Measurements from ENCODE around the gene PTGIS.

DNA sequence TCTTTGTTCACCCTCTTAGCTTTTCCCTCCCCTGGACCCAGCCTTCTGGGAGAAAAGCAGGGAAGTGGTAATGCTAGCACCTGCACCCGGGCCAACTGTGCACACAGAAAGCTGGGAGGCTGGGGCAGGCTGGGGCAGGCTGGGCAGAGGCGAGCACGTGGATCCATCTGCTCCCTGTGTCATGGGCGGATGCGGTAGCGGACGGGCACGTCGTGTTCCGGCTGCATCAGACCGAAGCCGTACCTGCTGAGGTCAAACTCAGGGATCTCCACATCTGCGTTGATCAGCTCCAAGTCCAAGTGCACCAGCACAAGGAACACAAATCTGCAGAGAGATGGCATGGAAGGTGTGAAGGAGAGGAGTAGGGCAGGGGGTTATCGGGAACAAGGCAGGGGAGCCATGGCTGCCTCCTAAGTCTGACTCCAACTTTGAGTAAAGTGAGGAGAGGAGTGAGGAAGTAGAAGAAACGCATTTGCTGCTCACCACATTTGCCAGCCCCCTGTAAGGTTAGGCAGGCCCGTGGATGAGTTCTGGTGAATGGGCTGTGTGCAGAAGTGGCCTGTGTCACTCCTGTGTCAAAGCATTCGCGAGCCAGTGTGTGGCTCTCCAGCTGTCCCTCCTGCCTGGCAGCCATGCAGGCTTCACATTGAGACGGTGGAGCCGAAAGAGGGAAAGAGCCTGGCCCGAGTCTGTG lies 60.0 kb downstream of the PTGIS start:
- TF ChIP-seq TAF1 (IDR thresholded peaks at IDR 0.05; ENCODE audit: low read depth) (no peak), EP300 (IDR thresholded peaks at IDR 0.05; ENCODE audit: borderline replicate concordance) (no peak)

All from Ishikawa (cell line).